Stimulated activated CD4-positive, alpha-beta T cell treated with anti-CD3 and anti-CD28 coated beads, Interleukin-4, amount 100 ng/mL, for 4 hours (primary cell): Measurements from ENCODE around the gene KIF5B.
"Not testable (repeated sequence)": the region's sequence is repeated elsewhere in the genome, so short reads cannot be mapped to it uniquely, and the experiment has no call there.

Source experiments
- DNase-seq, 2 experiments: peaks; one replicate each; pipeline ENCODE4 v3.0.0-alpha.2; 2020

Gene KIF5B

DNA sequence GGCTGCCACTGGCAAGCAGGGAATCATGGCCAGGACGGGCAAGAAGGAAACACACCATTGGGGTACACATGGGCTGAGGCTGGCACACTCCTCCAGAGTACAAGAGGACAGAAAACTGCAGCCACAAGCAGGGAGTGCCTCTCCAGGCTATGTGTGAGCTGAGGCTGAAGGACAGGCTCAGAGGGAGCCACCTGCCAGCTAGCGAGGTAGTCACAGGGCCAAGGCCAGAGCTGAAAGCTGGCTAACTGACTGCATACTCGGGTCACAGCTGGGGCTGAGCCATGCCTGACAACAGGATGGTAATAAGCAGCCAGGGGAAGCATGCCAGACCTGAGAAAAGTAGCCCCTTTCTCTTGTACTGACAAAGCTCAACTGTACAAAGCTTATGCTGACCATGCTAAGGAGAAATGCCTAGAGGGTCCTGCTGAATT lies 52.0 kb downstream of the KIF5B start:
- DNase-seq: no peak

DNA sequence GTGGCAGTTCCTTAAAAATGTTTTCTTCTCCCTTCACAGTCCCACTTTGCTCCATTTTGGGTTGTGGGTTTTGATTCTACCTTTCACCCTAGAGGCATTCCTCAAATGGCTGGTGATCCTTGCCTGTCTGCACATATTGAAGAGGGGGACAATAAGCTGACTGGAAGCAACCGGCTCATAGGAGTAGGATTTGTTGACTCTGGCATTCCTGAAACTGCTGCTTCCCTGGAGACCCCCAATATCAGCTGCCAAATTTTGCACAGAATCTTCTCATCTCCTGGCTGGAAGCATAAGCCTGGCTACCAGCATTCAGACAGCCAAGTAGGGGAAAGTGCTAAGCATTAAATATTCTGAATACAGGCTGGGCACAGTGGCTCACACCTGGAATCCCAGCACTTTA lies 53.7 kb downstream of the KIF5B start:
- DNase-seq: no peak

DNA sequence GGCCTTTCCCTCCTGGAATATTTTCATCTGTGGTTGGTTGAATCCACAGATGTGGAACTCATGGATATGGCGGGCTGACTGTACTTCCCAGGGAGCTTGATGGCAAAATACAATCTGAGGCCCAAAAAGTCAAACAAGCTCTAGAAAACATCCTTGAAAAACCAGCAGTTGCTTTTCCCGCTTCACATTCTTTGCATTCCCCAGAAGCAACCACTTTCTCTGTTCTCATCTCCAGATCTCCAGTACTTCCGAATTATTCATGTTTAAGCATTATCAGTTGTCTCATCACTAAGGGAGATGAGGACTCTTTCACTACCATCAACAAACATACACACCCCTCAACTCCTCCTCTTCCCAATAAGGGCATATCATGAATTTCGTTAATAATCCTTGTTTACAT lies 55.3 kb downstream of the KIF5B start:
- DNase-seq: no peak

DNA sequence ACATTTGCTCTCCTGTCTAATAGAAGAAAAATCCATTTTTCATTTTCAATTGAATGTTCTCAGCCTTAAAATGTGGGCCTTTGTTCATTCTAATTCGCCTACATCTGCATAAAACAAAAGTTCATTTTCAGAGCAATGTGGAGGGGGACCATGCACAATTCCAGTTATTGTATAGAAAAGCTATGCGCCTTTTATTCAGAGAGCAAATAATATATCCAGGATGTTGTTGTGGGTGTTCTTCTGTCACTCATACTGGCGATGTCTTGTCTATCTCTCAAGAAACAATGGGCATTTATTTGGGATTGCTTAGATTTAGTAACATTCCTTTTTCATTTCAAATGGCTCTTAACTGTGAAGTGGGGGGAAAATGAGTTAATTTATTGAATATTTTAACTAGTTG lies 56.4 kb downstream of the KIF5B start:
- no peak for DNase-seq

DNA sequence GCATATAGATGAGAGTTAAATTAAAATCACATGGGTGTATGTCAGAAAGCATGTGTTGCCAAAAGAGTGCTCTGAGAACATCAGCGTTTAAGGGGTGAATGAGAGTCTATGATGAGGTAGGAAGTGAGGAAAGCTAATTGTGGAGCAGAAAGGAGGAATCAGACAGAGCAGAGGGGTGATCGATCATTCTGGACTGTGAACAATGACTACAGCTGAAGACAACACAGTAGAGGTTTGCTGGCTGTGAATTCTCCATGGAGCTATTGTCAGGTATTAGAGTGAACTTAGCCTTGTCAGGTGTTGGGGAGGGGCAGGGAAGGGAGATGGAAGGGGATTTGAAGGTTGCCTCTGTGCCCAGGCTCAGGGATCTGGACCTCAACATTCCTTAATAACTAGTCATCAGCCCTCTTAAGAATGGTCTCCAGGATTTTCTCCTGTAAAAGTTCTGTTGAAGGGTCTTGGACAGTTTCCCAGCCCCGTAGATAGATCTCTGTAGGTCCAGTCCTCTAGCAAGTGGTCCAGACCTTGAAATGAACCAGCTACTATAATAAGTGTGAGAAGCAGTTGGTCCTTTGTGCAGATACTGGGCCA lies 57.1 kb downstream of the KIF5B start:
- no peak for DNase-seq

DNA sequence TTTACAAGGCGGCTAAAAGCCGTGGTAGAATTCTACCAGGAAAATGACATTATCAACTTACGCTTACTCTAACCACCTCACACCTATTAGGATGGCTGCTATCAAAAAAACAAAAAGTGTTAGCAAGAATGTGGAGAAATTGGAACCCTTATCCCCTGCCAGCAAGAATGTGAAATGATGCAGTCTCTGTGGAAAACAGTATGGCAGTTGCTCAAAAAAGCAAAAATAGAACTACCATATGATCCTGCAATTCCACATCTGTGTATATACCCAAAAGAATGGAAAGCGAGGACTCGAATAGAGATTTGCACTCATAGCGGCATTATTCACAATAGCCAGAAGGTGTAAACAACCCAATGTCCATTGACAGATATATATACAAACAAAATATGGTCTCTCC lies 61.3 kb downstream of the KIF5B start:
- DNase-seq: no peak

DNA sequence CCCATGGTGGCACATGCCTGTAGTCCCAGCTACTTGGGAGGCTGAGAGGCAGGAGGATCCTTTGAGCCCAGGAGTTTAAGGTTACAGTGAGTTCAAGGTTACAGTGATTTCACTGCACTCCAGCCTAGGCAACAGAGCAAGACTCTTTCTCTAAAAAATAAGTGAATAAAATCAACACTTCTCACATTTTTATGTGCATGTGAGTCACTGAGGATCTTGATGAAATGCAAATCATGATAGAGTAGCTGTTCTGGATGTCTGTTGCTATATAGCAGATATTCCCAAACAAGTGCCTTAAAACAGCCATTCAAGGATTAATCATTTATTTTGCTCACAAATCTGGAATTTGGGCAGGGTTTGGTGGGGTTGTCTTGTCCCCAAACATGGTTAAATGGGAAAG lies 65.3 kb downstream of the KIF5B start:
- no peak for DNase-seq

DNA sequence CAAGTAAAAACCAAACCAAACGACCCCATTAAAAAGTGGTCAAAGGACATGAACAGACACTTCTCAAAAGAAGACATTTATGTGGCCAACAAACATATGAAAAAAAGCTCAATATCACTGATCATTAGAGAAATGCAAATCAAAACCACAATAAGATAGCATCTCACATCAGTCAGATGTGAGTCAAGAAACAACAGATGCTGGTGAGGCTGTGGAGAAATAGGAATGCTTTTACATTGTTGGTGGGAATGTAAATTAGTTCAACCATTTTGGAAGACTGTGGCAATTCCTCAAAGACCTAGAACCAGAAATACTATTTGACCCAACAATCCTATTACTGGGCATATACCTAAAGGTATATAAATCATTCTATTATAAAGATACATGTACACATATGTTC lies 68.4 kb downstream of the KIF5B start:
- not testable (repeated sequence) for DNase-seq

DNA sequence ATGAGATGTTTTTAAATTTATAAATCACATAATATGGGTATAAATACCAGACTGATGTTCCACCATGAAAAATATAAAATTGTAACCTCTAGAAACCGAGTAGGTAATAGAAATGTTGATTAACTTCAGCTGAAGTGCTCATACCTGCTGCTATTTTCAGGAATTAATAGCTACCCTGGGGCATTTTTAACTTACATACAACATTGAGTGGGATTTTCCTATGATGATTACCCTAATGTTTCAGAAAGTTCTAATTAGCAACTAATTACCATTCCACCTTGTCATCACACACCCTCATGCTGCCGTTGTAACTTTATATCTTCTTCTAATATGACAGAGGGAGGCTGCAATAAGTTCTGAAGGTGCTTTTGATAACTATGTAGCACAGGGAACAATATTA lies 74.1 kb downstream of the KIF5B start:
- no peak for DNase-seq

DNA sequence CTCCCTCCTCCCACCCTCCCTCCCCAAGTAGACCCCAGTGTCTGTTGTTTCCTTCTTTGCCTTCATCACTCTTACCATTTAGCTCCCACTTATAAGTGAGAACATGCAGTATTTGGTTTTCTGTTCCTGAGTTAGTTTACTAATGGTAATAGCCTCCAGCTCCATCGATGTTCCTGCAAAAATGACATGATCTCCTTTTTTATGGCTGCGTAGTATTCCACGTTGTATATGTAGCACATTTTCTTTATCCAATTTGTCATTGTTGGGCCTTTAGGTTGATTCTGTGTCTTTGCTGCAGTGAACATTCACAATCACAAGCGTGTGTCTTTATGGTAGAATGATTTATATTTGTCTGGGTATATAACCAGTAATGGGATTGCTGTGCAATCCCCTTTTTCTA lies 75.8 kb downstream of the KIF5B start:
- DNase-seq: no peak

DNA sequence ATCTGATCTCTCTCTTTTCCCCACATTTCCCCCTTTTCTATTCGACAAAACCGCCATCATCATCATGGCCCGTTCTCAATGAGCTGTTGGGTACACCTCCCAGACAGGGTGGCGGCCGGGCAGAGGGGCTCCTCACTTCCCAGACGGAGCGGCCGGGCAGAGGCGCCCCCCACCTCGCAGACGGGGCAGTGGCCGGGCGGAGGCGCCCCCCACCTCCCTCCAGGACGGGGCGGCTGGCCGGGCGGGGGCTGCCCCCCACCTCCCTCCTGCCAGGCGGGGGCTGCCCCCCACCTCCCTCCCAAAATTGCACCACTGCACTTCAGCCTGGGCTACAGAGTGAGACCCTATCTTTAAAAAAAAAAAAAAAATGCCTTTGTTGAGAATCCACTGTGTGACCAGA lies 77.2 kb downstream of the KIF5B start:
- not testable (repeated sequence) for DNase-seq

DNA sequence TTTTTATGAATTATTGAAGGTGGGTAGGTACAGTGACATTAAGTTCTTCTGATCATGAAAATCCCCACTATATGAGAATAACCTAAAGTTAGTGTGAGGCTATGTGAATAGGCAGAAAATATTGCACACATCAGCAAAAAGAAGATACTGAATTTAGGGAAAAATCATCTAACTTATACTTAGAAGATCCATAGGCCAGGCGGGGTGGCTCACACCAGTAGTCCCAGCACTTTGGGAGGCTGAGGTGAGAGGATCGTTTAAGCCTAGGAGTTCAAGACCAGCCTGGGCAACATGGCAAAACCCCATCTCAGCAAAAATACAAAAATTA lies 78.1 kb downstream of the KIF5B start:
- DNase-seq: no peak

DNA sequence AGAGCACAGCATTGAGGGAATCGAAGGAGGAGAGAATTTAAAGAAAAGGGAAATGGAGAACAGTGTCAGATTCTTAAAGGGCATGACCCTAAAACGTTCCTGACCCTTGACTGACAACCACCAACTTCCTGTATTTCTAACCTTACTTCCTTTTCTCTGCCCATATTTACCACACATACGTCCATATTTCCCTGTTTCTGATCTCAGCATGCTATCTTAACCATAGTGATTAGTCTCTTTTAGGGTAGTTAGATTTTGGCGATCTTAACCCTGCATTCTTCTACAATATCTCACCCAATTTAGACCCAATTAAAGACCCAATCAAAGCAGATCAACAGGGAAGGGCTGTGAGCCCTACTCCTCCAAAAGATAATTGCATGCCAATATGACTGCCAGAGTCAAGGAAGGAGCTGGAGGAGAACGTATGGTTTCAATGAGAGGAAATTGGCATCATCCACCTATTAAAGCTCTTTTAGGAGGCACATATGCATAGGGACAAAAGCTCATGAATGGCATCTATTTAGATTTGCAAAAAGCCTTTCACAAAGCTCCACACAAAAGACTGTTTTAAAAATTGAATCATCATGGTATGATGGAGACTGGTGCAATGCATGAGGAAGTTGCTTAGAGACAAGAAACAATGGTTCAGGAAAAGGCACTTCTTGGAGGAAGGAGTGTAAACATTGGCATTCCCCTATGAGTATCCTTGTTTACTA lies 78.6 kb downstream of the KIF5B start:
- DNase-seq: no peak

DNA sequence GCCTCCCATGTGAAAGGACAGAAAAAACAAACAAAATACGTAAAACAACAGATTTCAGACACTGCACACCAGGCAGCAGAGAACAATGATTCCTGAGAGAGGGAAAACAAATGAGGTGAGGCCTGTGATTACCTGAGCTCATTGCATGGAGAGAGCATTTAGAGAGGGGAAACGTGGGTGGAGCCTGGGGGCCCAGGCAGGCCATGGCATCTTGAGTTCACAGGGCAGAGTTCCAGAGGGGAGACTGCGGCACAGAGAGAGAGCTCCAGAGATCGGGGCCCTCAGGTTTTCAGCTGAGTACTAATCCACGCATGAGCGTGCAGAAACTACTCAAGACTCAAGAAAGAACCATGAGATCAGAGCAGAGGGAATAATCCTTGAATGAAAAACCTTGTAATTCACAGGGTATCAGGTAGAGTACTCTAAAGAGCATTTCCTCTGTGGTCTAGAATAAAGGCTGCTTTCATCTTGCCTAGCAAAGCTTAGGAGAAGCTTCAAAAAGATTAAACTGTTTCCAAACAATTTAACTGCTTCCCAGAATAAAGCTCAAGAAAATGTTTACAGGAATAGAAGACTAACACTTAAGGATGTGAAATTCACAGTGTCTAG lies 81.0 kb downstream of the KIF5B start:
- no peak for DNase-seq

DNA sequence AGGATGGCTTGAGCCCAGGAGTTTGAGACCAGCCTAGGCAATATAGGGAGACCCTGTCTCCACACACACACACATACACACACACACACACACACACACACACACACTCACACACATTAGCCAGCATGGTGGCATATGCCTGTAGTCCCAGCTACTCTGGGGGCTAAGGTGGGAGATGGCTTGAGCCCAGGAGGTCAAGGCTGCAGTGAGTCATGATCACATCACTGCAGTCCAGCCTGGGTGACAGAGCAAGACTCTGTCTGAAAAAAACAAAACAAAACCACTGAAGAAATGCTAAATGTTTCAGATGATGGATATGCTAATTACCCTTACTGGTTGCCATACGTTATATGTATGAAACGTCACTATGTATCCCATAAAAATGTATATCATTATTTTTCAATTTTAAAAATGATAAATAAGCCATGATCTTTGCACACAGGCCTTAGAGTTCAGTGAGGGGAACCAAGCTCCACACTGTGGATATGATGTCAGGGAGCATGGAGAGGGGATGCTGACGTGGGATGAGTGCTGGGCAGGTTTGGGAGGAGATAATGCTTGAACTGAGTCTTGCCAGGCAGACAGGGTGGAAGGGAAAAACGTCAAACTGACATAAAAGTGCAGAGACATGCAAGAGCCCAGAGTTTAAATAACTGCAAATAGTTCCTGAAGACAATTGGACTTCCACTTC lies 81.6 kb downstream of the KIF5B start:
- no peak for DNase-seq

DNA sequence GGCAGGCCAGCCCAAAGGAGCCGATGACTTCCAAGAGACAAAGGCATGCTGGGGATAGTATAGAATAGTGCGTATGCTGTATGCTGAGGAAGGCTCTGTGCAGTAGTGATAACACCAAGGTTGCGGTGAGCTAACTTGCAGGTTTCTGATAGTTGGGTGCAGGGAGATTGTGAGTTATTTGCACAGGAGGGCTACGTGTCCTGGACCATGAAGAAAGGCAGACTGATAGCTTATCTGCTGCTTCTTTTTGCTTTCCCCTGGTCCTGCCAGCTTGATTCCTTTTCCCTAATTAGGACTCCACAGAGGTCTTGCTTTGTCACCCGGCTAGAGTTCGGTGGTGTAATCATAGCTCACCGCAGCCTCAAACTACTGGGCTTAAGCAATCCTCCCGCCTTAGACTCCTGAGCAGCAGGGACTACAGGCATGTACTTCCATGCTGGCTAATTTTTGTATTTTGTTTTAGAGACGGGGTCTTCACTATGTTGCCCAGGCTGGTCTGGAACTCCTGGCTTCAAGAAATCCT lies 83.6 kb downstream of the KIF5B start:
- no peak for DNase-seq

DNA sequence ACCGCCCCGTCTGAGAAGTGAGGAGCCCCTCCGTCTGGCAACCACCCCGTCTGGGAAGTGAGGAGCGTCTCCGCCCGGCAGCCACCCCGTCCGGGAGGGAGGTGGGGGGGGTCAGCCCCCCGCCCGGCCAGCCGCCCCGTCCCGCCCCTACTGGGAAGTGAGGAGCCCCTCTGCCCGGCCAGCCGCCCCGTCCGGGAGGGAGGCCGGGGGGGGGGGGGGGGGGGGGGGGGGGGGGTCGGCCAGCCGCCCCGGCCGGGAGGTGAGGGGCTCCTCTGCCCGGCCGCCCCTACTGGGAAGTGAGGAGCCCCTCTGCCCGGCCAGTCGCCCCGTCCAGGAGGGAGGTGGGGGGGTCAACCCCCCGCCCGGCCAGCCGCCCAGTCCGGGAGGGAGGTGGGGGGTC lies 86.4 kb downstream of the KIF5B start:
- DNase-seq: not testable (repeated sequence)

DNA sequence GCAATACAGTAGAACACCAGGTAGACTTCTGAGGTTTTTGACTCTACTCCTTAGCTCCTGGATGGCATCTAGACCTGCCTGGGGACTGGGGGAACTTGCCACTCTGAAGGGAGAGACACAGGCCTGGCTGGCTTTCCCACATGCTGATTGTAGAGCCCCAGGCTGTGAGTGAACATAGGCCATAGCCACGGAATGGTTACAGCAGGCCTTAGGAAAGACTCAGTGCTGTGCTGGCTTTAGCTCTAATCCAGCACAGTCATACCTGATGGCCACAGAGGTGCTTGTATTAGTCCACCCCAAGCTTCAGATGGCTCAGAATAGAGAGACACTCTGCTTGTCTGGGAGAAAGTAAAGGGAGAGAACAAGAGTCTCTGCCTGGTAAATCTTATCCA lies 92.6 kb downstream of the KIF5B start:
- DNase-seq: no peak

DNA sequence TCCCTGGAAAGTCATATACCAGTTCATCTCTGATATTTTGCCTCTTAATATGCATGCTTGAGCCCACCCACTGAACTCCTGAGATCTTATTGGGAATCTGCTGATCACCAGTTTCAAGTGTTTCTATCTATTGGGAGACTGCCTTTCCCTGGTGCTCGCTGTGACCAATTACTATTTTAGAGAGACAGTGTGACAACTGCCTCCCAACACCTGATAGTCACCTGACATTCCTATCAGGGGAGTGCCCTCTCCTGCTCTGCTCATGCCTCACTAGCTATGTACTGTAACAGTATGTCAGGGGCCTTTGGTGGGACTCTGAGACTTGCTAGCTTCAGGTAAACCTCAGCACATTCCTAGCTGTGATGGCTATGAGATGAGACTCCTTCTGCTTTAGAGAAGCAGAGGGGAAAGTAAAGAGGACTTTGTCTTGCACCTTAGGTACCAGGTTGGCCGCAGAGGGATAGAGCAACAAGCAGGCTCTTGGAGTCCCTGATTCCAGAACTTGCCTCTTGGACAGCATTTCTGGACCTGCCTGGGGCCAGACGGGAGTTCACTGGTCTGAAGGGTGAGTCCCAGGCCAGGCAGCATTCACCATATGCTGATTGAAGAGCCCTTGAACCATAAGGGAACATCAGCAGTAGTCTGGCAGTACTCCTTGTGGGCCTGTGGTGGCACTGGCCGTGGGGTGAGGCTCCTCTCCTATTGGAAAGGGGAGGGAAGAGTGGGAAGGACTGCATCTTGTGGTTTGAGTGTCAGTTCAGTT lies 93.2 kb downstream of the KIF5B start:
- no peak for DNase-seq

DNA sequence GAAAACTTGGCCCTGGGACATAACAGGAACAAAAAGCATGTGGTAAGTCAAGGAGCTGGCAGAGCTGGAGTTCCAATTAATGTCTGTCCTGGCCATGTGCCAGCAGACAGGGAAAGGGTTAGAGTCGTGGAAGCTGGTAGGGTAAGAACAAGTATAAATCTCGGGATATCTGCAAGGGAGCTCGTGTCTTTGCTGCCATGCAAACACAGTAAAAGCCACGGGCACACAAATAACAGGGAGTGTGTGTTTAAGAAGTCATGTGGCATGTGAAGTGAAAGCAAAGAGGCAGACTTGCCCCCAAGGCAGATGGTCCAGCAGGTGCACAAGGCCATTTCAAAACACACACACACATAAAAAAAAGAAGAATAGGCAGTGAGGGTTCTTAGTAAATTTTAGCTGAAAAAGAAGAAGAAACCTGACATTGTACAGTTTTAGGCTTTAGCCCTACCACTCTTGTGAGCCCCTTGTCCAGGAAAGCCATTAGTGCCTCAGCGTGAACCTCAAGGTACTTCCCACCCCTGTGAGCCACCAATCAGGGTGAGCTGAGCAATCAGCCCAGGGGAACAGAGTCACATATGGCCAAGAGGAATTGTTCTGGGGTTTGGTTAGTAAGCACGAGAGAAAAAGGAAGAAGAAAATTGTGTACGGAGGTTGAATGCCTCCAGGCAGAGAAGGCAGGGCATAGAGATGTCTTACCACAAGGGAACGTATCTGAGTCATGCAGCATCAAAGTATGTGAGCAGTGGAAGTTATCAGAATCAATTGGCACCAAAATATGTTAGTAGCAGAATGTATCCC lies 94.7 kb downstream of the KIF5B start:
- DNase-seq: no peak

DNA sequence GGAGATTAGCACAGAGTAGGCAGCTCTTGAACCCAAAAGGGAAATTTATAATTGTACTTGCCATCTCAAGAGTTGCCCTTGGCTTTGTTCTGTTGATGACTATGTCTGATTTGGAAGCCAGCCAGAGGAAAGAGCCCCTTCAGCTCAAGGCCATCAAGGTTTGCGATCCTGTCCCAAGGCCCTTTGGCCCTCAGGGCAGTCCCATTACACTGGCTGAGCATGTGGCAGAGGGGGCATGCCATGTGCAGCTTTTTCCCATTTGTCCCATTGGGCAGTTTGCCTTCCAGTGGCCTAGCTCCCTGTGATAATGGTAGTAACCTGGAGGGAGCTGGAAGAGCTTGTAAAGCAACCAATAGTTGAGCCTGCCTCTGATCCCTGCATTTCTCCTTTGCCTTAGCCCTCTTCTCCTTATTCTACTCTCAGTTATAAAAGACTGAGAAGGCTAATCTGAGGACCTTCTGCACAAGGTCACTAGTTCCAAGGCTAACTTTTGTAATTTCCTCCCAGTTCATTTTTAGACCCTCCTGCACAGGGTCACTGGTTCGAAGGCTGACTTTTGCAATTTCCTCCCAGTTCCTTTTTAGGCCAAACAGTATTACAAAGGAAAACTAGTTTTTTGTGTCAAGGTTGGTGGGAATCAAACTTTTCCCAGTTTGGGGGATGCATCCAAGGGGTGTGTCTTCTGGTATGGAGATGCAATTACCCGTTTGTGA lies 96.6 kb downstream of the KIF5B start:
- DNase-seq: no peak
